PFSK-1 (cell line): ENCODE results near the gene ATG4A.

ENCODE experiments used
- FOXP2 ChIP-seq: optimal IDR thresholded peaks from 2 replicates; pipeline ENCODE3; 2011; ENCODE audit warnings: borderline replicate concordance, control low read depth, inconsistent platforms; ENCODE audit not compliant: insufficient read depth; ENCODE audit errors: extremely low read length, extremely low read depth
- POLR2AphosphoS5 ChIP-seq: IDR thresholded peaks from 2 replicates; pipeline ENCODE4 v1.6.1; 2012; ENCODE audit warnings: low read depth, mild to moderate bottlenecking, control low read depth, low read length, moderate library complexity
- SIN3A ChIP-seq: IDR thresholded peaks from 2 replicates; pipeline ENCODE4 v1.6.1; 2012; ENCODE audit warnings: mild to moderate bottlenecking, low read length, moderate library complexity, borderline replicate concordance; ENCODE audit not compliant: insufficient read depth
- TAF1 ChIP-seq: IDR thresholded peaks from 2 replicates; pipeline ENCODE4 v1.6.1; 2012; ENCODE audit warnings: low read length, control low read depth, borderline replicate concordance; ENCODE audit not compliant: insufficient read depth
- TF ChIP-seq, protein P1 (sequence below), 2 experiments: IDR thresholded peaks; 2 replicates each; pipeline versions ENCODE4 v1.6.1 to v1.8.0; 2011 to 2012; ENCODE audit warnings: low read depth in 2 of 2, low read length in 2 of 2, control low read depth in 1 of 2, inconsistent platforms in 1 of 2, mild to moderate bottlenecking in 1 of 2, moderate library complexity in 1 of 2; ENCODE audit not compliant: insufficient read depth in 1 of 2

The ATG4A gene

DNA sequence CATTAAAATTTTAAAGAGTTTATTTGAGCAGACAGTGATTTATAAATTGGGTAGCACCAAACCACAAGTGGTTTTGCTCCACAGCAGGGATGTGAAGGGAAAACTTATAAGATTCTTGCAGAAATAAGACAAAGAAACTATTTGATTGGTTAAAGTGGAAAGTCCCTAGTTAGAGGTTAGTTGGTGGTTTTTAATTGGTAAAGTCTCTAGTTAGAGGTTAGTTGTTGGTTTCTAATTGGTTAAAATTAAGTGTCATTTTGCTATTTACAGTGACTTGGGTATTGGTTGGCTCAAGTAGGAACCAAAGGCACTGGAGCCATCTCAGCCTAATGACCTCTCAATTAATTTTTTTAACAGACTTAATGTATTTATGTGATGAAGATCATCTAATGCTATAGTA is 23.0 kb downstream of the ATG4A start:
- TF ChIP-seq TAF1 (no peak), FOXP2 (no peak), POLR2AphosphoS5 (no peak), SIN3A (no peak)
- TF ChIP-seq, protein P1, sequence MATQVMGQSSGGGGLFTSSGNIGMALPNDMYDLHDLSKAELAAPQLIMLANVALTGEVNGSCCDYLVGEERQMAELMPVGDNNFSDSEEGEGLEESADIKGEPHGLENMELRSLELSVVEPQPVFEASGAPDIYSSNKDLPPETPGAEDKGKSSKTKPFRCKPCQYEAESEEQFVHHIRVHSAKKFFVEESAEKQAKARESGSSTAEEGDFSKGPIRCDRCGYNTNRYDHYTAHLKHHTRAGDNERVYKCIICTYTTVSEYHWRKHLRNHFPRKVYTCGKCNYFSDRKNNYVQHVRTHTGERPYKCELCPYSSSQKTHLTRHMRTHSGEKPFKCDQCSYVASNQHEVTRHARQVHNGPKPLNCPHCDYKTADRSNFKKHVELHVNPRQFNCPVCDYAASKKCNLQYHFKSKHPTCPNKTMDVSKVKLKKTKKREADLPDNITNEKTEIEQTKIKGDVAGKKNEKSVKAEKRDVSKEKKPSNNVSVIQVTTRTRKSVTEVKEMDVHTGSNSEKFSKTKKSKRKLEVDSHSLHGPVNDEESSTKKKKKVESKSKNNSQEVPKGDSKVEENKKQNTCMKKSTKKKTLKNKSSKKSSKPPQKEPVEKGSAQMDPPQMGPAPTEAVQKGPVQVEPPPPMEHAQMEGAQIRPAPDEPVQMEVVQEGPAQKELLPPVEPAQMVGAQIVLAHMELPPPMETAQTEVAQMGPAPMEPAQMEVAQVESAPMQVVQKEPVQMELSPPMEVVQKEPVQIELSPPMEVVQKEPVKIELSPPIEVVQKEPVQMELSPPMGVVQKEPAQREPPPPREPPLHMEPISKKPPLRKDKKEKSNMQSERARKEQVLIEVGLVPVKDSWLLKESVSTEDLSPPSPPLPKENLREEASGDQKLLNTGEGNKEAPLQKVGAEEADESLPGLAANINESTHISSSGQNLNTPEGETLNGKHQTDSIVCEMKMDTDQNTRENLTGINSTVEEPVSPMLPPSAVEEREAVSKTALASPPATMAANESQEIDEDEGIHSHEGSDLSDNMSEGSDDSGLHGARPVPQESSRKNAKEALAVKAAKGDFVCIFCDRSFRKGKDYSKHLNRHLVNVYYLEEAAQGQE (IDR thresholded peaks at IDR 0.05; ENCODE audit: insufficient read depth in 1 of 2, low read depth in 2 of 2, low read length in 2 of 2): no peak

DNA sequence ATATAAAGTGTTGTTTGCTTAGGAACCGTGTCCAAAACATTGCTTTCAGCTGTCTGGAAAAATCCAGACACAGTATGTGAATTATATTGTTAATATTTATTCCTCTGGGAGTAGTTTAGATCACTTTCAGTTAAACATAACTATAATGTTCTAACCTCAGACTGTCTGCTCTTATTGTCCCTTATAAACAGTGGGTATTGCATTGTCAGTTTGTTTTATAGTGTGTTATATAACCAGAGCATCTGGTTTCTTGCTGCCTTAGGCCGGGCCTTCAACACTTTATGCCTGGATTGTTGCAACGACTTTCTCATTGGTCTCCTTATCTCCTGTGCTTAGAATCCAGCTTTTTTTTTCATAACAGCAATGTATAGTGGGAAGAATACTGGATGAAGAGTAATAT is 26.4 kb downstream of the ATG4A start:
- TF ChIP-seq SIN3A (no peak), POLR2AphosphoS5 (no peak), TAF1 (no peak)
- TF ChIP-seq, protein P1 (IDR thresholded peaks at IDR 0.05; ENCODE audit: insufficient read depth in 1 of 2, low read depth in 2 of 2, low read length in 2 of 2): no peak

DNA sequence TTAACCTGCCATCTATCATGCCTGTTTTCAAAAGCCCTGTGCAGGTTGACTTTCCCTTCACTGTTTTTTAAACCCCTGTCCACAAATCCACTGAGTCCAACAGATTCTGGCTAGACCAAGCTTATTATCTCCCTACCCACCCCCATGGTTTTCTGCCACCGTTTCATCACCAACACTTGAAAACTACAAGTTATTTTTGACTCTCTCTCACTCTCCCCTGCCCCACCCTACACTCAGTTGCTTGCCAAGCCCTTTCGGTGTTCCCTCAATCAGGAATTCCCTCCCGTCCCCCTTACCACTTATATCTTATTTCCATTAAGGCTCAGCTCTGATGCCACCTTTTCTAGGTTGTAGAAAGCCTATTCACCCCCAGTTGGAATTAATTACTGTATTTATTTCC is 29.7 kb downstream of the ATG4A start:
- TF ChIP-seq FOXP2 (no peak), POLR2AphosphoS5 (no peak), SIN3A (no peak), TAF1 (no peak)
- TF ChIP-seq, protein P1 (IDR thresholded peaks at IDR 0.05; ENCODE audit: insufficient read depth in 1 of 2, low read depth in 2 of 2, low read length in 2 of 2): no peak

DNA sequence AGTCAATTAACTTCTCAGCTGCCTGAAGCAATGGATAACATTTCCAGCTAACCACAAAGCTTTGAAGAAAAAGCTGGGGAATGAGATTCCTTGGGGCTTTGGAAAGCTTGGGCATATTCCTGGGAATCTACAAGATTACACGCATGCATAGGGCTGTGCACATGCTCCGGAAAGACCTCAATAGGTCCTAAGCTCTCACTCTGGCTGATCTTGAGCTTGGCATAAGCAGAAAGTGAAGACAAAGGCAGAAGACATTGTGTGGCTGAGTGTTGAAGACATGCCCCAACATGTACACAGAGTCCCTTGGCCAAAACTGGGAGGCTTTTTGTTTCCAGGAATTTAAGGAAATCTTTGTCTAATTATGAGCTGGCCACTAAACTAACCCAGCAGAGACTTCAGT is 31.2 kb downstream of the ATG4A start:
- TF ChIP-seq SIN3A (no peak), POLR2AphosphoS5 (no peak), FOXP2 (no peak), TAF1 (no peak)
- TF ChIP-seq, protein P1 (IDR thresholded peaks at IDR 0.05; ENCODE audit: insufficient read depth in 1 of 2, low read depth in 2 of 2, low read length in 2 of 2): no peak

DNA sequence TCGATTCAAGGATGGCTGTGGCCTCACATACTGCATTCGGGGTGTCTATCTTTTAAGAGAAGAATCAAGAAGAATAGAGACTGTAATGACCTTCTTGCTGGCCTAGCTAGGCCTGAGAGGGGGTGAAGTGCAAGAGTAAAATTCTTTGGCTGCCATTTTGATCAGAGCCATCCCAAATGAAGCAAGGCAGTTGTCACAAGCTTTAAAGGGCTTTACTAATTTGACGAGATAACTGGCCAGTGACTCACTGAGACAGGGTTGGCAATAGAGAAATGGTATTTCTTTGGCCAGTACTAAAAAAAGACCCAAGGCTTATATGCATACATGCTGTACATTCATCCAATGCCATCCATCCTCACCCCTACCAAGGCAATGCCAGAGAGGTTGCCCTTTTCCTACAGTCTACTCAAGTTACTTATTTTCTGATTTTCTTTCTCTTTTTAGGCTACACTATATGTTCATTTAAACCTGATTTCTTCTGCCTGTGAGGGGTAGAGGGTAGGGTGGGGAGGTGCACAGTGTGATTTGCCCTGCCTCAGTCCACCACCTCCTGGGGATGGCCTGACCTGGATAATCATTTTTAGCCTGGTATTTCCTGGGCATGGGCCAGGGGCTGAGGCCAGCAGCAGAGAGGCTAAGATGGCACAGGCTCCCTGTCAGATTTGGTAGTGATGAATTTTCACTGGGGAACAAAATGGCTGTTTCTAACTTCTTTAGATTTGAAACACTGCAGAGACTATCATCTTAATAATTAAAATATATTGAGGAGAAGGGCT is 32.2 kb downstream of the ATG4A start:
- TF ChIP-seq FOXP2 (no peak), POLR2AphosphoS5 (no peak), TAF1 (no peak), SIN3A (no peak)
- TF ChIP-seq, protein P1 (IDR thresholded peaks at IDR 0.05; ENCODE audit: insufficient read depth in 1 of 2, low read depth in 2 of 2, low read length in 2 of 2): no peak
